NT2/D1 (cell line): Measurements from ENCODE around the gene MCHR2.

Experiments used
- SUZ12 ChIP-seq: IDR thresholded peaks from 2 replicates; pipeline ENCODE4 v1.6.1; 2011; ENCODE audit not compliant: insufficient read length, insufficient read depth; ENCODE audit errors: extremely low read depth
- YY1 ChIP-seq: IDR thresholded peaks from 2 replicates; pipeline ENCODE4 v1.6.1; 2011; ENCODE audit not compliant: insufficient read length, insufficient read depth
- ZNF274 ChIP-seq: IDR thresholded peaks from 2 replicates; pipeline ENCODE4 v1.6.1; 2011; ENCODE audit warnings: mild to moderate bottlenecking, low read depth, low read length

GRCh38 chr6:99943846-99944245 is 50.2 kb downstream of the MCHR2 start:
- TF ChIP-seq YY1 (no peak), ZNF274 (no peak), SUZ12 (no peak)
